Measurements from ENCODE around the gene TNNC1. TPM values are rescaled to one million over a fixed set of nuclear protein-coding genes. Genes with fewer than 3 reads are reported as not detected.

The TNNC1 gene
- total and polyA plus RNA-seq, 12 donors: 1.1 to 42.0 (median 6.3) TPM

DNA sequence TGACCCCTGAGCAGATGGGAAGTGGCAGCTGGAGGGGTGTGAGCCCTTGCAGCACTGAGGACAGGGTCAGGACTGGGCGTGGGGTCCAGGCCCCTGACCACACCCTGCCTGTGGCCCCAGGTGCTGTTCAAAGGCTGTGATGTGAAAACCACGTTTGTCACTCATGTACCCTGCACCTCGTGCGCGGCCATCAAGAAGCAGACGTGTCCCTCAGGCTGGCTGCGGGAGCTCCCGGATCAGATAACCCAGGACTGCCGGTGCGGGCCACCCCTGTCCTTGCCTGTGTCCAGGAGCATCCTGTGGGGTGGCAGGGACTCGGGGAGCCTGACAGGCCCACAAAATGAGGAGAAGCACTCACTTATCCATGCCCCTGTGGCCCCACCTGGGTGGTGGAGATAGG is 47.2 kb upstream of the TNNC1 start:
- H3K36me3 ChIP-seq (replicated peaks in 1 of 2): peaks cover 0 to 11% of the 10 kb centered on the region in 2 donors
- intact Hi-C loops (cut with DNase I): no loop called here
- H3K27me3 ChIP-seq: no peaks in the 10 kb centered on the region
- no peak overlapping the region for H3K27ac ChIP-seq
- H3K4me1 ChIP-seq (replicated peaks in 1 of 2): peaks cover 4 to 7% of the 10 kb centered on the region in 2 donors
- DNase-seq: no peak
- no peaks in the 10 kb centered on the region for H3K9me3 ChIP-seq (replicated peaks in 1 of 3)
- WGBS, 4 donors: 85 to 100% (median 89%) methylated on average over 1 to 11 of the region's 11 CpGs
- H3K4me3 ChIP-seq: no peak overlapping the region
- no peak for TF ChIP-seq POLR2A (IDR thresholded peaks at IDR 0.05)
- TF ChIP-seq, protein P1, sequence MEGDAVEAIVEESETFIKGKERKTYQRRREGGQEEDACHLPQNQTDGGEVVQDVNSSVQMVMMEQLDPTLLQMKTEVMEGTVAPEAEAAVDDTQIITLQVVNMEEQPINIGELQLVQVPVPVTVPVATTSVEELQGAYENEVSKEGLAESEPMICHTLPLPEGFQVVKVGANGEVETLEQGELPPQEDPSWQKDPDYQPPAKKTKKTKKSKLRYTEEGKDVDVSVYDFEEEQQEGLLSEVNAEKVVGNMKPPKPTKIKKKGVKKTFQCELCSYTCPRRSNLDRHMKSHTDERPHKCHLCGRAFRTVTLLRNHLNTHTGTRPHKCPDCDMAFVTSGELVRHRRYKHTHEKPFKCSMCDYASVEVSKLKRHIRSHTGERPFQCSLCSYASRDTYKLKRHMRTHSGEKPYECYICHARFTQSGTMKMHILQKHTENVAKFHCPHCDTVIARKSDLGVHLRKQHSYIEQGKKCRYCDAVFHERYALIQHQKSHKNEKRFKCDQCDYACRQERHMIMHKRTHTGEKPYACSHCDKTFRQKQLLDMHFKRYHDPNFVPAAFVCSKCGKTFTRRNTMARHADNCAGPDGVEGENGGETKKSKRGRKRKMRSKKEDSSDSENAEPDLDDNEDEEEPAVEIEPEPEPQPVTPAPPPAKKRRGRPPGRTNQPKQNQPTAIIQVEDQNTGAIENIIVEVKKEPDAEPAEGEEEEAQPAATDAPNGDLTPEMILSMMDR (IDR thresholded peaks at IDR 0.05): no peak

DNA sequence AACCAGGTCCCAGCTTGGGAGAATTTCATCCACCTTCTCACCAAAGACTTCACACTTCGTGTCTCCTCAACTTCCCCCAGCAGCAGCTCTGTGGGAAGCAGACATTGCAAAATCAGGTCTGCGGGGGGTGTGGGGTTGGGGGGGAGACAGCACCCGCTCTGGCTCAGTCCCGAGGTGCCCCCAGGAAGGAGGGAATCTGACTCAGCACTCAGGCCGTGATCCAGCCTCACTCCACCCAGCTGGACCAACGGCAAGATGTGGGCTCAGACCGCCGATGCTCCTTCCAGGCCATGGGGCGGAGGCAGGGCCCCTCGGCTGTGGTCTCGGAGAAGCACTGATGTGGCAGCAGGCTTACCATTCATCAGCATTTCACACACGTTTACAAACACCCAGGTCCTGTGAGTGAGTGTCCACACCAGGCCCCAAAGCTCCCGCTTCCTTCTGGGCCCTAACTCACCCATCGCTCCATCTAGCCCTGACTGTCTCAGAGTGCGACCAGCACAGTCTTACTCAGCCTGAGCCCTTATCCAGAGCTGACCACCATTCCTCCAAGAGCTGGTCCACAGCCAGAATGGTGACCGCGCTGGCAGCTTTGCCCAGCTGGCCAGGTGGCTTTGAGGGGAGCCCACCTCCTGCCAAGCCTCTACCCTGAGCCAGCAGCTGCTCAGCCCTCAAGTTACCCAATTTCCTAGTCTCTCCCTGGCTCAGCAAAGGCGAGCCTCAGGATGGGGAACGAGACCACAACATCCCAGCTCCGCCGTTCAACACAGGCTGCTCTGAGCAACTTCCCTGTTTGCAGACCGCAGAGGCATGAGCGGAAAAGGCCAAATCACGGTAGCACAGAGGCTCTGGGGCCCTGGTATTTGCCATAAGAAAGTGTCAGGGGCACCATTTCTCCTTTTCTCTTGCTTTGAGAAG is 44.6 kb upstream of the TNNC1 start:
- H3K4me3 ChIP-seq: peak overlapping the region in 1 of 4 donors; percentile 27
- intact Hi-C loops (cut with DNase I): no loop called here
- no peaks in the 10 kb centered on the region for H3K36me3 ChIP-seq (replicated peaks in 1 of 2)

DNA sequence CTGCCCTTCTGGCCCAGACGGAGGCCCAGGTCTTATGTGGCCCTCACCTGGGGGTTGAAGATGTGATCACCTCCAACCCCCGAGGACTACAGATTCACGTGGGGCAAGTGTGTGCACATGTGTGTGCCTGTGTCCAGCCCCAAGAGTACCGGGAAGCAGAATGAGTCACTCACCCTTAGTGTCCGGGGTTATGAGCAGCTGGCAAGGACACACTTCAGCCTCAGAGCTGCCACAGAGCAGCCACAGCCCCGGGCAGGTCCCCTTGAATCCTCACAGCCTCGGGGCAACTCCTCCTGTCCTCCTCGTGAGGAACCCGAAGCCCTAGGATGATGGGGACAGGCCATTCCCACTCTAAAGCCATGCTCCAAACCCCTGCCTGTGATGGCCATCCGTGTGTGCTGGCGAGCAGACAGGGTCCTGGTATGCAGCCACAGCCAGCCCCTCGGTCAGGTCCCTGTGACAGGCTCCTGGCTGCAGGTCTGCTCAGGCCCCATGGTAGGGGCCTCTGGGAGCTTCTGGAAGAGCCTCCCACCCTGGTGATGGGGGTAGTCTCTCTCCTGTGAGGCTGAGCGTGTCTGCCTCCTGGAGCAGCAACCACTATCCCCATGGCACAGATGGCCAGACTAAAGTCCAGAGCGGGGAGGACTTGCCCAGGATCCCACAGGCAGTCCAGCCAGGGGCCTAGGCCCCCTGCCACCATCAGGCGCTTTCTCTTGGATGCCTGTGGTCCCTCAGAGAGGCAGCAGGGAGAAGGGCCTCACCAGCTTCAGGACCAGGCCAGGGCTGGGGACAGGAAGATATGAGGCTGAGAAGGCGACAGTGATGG is 42.1 kb upstream of the TNNC1 start:
- no peaks in the 10 kb centered on the region for H3K9me3 ChIP-seq (replicated peaks in 1 of 3)
- peak; percentile 68 to 93 (median 92) for DNase-seq
- peak overlapping the region in 1 of 4 donors; percentile 25 for H3K4me3 ChIP-seq
- peaks cover 0 to 23% of the 10 kb centered on the region in 2 donors for H3K36me3 ChIP-seq (replicated peaks in 1 of 2)
- H3K4me1 ChIP-seq (replicated peaks in 1 of 2): peaks cover 19 to 58% of the 10 kb centered on the region in 2 donors
- no peaks in the 10 kb centered on the region for H3K27me3 ChIP-seq
- peak overlapping the region; percentile 48 to 85 (median 72) for H3K27ac ChIP-seq
- peak in 1 of 2 donors; percentile 70 for TF ChIP-seq POLR2A (IDR thresholded peaks at IDR 0.05)
- TF ChIP-seq, protein P1 (IDR thresholded peaks at IDR 0.05): no peak
- intact Hi-C loops (cut with DNase I): no loop called here
- 8 to 79% (median 38%) methylated on average over 7 to 16 of the region's 16 CpGs for WGBS, 4 donors

More for the DNA sequence above, 44.6 kb upstream of the TNNC1 start:
- Histone ChIP-seq H3K4me1 (replicated peaks in 1 of 2) (peaks cover 15 to 34% of the 10 kb centered on the region in 2 donors), H3K27ac (peak overlapping the region in 3 of 5 donors; percentile 10 to 78 (median 19)), H3K27me3 (no peaks in the 10 kb centered on the region), H3K9me3 (replicated peaks in 1 of 3) (no peaks in the 10 kb centered on the region)
- TF ChIP-seq, protein P1 (IDR thresholded peaks at IDR 0.05): no peak
- TF ChIP-seq POLR2A (IDR thresholded peaks at IDR 0.05): no peak
- WGBS, 4 donors: 68 to 82% (median 73%) methylated on average over 20 to 24 of the region's 24 CpGs
- peak in 5 of 7 donors; percentile 51 to 70 (median 60) for DNase-seq

All from adrenal gland (tissue), 12 donors.